Fibroblast of skin of back (primary cell): ENCODE results near the gene CXorf51B. TPM values are rescaled to one million over a fixed set of nuclear protein-coding genes. Genes with fewer than 3 reads are reported as not detected.
"Not testable (repeated sequence)": the region's sequence is repeated elsewhere in the genome, so short reads cannot be mapped to it uniquely, and the experiment has no call there.

ENCODE experiments used
- DNase-seq: peaks from one replicate; pipeline ENCODE4 v3.0.0-alpha.2; 2013
- polyA plus RNA-seq, 2 experiments: library from polyadenylated mRNA; unstranded; fragments of 120-200 nt; gene quantifications; one replicate each; pipeline ENCODE4 v1.2.1, GENCODE V29; 2013; ENCODE audit not compliant: insufficient read length in 2 of 2

CXorf51B gene
- not detected for polyA plus RNA-seq (2013, experiment 1 of 2; ENCODE audit: insufficient read length)
- polyA plus RNA-seq (2013, experiment 2 of 2; ENCODE audit: insufficient read length) = not detected

DNA sequence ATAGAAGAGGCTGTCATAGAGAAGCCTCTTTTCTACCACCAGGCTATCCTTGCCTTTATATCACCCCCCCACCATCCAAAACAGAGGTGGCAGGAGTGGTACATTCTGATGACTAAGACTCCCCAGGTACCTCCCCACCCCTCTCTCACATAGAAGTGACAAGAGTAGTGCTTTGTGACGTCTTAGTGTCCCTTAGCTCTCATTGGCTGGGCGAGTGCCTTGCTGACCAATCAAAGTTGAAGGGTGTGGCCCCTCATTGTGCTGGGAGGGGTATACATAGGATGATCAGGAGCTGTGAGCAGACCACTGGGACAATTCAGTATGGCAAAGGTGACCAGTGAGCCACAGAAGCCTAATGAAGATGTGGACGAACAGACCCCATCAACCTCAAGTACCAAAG is at the start of gene CXorf51B:
Gene CXorf51B (plus strand): TSS at position 301 of the 400 bp plus-strand sequence. CDS start 21 bp downstream, at position 322.
- DNase-seq = not testable (repeated sequence)

DNA sequence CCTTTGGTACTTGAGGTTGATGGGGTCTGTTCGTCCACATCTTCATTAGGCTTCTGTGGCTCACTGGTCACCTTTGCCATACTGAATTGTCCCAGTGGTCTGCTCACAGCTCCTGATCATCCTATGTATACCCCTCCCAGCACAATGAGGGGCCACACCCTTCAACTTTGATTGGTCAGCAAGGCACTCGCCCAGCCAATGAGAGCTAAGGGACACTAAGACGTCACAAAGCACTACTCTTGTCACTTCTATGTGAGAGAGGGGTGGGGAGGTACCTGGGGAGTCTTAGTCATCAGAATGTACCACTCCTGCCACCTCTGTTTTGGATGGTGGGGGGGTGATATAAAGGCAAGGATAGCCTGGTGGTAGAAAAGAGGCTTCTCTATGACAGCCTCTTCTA is 5.1 kb downstream of the CXorf51B start, which contains the start of gene CXorf51A:
Gene CXorf51A (minus strand): TSS at position 101 of the 400 bp plus-strand sequence. CDS start 21 bp downstream, at position 80.
- DNase-seq = not testable (repeated sequence)

DNA sequence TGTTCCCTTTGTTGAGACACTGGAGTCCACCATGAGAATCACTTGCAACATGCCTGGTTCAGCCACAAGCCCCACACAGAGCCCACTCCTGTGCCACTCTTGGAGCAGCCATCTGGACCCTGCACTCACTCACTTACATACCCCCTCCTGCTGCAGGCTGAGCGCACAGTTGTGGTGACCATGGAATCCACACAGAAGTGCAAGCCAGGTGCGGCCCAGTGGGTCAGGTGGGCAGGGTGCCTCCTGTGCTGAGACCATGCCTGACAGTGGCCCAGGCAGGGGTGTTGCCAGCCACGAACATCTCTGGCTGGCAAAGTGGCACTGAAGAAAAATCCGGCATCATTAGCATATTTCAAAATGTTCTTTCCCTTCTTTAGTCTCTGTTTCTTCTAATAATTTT is 22.4 kb downstream of the CXorf51B start:
- no peak for DNase-seq

DNA sequence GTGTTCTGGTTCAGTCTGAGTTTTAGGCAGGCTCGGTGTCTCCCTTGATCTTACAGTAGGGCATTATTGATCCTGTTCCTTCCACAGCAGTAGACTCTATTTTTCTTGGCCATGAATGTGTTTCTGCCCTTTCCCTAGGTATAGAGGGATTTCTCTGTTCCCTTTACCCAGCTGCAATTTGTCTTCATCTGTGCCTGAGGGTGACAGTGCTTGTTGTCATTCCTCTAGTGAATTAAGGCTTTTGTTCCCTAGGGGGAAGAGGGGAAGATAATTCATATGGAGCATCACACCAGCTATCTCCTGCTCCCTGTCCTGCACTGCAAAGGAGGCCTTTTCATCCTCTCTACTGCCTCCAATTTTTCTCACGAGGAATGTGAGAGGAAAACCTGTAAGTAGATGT is 44.7 kb downstream of the CXorf51B start:
- DNase-seq = no peak
